Measurements from ENCODE around the gene FOXO6. TPM values are rescaled to one million over a fixed set of nuclear protein-coding genes. Genes with fewer than 3 reads are reported as not detected.

Gene FOXO6
- total and polyA plus RNA-seq, 9 of the 15 experiments (the other 6 are each of a cell fraction or from before 2014, with no cell fraction given), result 0.04 to 0.31 (median 0.12) TPM; not detected in 5

DNA sequence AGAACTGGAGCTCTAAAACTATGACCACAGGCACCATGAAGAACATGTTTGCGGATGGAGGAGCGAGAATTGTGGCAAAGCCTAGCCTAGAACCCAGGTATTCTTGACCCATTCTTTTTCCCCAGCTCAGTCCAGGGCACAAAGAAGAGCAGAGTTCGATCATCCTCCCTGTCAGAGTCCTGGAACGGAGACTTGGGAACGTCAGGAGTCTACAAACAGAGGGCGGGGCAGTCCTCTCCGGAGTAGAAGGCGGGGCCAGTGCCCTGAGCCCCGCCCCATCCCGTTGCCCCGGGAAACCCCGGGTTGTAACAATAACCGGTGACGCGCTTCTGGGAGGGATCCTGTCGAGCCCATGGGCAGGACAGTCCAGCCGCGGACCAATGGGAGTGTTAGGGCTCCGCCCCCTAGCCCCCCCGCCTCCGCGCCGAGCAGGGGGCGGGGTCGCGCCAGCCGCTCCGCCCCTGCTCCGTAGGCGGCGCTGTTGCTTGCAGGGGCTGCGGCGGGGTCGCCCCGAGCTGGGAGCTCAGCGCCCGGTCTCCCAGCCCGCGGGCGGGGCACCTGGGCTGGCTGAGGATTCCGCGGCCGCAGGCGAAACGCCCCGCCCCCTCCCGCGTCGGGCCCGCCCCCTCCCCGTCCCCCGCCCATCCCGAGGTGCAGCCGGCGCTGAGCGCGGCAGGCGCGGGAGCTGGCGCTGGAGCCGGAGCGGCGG lies at the start of gene FOXO6 (continued):
- TF ChIP-seq BCLAF1 (IDR thresholded peaks at IDR 0.05; ENCODE audit: borderline replicate concordance in 1 of 2, control insufficient read depth in 1 of 2, low read depth in 2 of 2, low read length in 1 of 2), result no peak
- TF ChIP-seq PHF20 (IDR thresholded peaks at IDR 0.05; ENCODE audit: partially characterized antibody), result no peak
- TF ChIP-seq, protein P1, sequence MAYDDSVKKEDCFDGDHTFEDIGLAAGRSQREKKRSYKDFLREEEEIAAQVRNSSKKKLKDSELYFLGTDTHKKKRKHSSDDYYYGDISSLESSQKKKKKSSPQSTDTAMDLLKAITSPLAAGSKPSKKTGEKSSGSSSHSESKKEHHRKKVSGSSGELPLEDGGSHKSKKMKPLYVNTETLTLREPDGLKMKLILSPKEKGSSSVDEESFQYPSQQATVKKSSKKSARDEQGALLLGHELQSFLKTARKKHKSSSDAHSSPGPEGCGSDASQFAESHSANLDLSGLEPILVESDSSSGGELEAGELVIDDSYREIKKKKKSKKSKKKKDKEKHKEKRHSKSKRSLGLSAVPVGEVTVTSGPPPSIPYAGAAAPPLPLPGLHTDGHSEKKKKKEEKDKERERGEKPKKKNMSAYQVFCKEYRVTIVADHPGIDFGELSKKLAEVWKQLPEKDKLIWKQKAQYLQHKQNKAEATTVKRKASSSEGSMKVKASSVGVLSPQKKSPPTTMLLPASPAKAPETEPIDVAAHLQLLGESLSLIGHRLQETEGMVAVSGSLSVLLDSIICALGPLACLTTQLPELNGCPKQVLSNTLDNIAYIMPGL (CRISPR knock-in tag; IDR thresholded peaks at IDR 0.05), result no peak
- no peak for TF ChIP-seq ZBTB8A (IDR thresholded peaks at IDR 0.05; ENCODE audit: partially characterized antibody)
- peak; percentile 78 to 82 for TF ChIP-seq NRF1 (conservative IDR thresholded peaks at IDR 0.05 in 1 of 2, IDR thresholded peaks at IDR 0.05 in 1 of 2)
- no peak for TF ChIP-seq CREBBP (IDR thresholded peaks at IDR 0.05; ENCODE audit: low read depth, low read length)
- TF ChIP-seq ZNF274 (IDR thresholded peaks at IDR 0.05; ENCODE audit: borderline replicate concordance, low read depth, low read length), result no peak
- TF ChIP-seq SREBF2 (CRISPR knock-in tag; IDR thresholded peaks at IDR 0.05), result no peak
- TF ChIP-seq XRCC3 (IDR thresholded peaks at IDR 0.05), result no peak
- TF ChIP-seq, protein P2, sequence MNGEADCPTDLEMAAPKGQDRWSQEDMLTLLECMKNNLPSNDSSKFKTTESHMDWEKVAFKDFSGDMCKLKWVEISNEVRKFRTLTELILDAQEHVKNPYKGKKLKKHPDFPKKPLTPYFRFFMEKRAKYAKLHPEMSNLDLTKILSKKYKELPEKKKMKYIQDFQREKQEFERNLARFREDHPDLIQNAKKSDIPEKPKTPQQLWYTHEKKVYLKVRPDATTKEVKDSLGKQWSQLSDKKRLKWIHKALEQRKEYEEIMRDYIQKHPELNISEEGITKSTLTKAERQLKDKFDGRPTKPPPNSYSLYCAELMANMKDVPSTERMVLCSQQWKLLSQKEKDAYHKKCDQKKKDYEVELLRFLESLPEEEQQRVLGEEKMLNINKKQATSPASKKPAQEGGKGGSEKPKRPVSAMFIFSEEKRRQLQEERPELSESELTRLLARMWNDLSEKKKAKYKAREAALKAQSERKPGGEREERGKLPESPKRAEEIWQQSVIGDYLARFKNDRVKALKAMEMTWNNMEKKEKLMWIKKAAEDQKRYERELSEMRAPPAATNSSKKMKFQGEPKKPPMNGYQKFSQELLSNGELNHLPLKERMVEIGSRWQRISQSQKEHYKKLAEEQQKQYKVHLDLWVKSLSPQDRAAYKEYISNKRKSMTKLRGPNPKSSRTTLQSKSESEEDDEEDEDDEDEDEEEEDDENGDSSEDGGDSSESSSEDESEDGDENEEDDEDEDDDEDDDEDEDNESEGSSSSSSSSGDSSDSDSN (IDR thresholded peaks at IDR 0.05; ENCODE audit: borderline replicate concordance in 1 of 2, low read depth in 2 of 2, low read length in 2 of 2), result peak in 1 of 2 experiments; percentile 30; a peak in 1 of 4 replicates
- no peak for TF ChIP-seq HDAC6 (IDR thresholded peaks at IDR 0.05; ENCODE audit: low read depth, low read length)
- TF ChIP-seq ZNF76 (CRISPR knock-in tag; IDR thresholded peaks at IDR 0.05; ENCODE audit: borderline replicate concordance), result no peak
- TF ChIP-seq SAFB2 (IDR thresholded peaks at IDR 0.05; ENCODE audit: borderline replicate concordance, low read depth, low read length, severe bottlenecking), result no peak
- TF ChIP-seq CBFA2T2 (conservative IDR thresholded peaks at IDR 0.05), result no peak
- TF ChIP-seq RNF2 (IDR thresholded peaks at IDR 0.05), result no peak
- peak; percentile 100 for TF ChIP-seq VEZF1 (CRISPR knock-in tag; IDR thresholded peaks at IDR 0.05)

Data from K562 (cell line).